GM19239 (cell line): Measurements from ENCODE around the gene KDM5B.
"Not testable (repeated sequence)": the region's sequence is repeated elsewhere in the genome, so short reads cannot be mapped to it uniquely, and the experiment has no call there.

Experiments
- DNase-seq: peaks from one replicate; pipeline ENCODE4 v3.0.0; 2011; ENCODE audit warnings: low spot score; ENCODE audit not compliant: insufficient read length
- FAIRE-seq: peaks from 2 replicates; lab custom pipeline; 2011; peaks lifted over from hg19 to GRCh38; lab: Jason Lieb, UNC

The KDM5B gene

DNA sequence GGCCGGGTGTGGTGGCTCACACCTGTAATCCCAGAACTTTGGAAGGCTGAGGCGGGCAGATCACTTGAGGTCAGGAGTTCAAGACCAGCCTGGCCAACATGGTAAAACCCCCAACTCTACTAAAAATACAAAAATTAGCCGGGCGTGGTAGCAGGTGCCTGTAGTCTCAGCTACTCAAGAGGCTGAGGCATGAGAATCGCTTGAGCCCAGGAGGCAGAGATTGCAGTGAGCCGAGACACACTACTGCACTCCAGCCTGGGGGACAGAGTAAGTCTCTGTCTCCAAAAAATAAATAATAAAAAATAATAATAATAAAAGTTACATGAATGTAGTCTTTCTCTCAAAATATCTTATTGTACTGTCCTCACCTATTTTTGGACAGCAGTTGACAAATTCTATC, 13.3 kb downstream of the KDM5B start:
- DNase-seq, FAIRE-seq: not testable (repeated sequence)

GRCh38 chr1:202794051-202794740, 14.0 kb downstream of the KDM5B start:
- no peak for FAIRE-seq
- DNase-seq, result no peak

DNA sequence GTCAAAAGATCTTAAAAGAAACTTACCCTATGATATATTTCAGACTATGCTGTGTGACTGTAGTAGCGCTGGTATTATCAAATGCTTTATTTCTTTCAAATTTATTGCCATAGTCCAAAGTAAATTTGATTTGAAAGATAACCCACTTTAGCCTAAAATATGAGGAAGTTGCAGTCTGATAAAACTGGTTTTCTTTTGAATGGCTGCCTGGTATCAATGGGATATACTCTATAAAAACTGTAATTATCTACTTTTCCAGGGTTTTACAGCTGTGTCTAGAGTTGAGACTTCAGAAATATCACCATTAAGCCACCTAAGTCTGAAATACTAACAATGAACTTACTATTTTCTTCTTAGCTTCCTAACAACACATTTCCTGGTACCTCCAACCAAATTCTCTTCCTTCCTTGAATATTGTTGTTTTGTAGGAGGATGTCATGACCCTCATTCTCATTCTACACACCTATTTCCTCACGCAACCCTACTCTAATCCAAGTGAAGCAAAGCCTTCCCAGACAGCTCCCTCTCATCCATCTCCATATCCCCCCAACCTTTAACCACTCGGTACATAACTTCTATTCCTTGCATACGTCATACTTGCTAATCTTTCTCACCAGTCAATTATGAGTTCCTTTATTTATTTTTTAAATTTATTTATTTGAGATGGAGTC, 17.0 kb downstream of the KDM5B start:
- no peak for FAIRE-seq

GRCh38 chr1:202788800-202789199, 19.4 kb downstream of the KDM5B start:
- FAIRE-seq (no peak), DNase-seq (no peak)

More for the DNA sequence above, 17.0 kb downstream of the KDM5B start:
- DNase-seq, result no peak

DNA sequence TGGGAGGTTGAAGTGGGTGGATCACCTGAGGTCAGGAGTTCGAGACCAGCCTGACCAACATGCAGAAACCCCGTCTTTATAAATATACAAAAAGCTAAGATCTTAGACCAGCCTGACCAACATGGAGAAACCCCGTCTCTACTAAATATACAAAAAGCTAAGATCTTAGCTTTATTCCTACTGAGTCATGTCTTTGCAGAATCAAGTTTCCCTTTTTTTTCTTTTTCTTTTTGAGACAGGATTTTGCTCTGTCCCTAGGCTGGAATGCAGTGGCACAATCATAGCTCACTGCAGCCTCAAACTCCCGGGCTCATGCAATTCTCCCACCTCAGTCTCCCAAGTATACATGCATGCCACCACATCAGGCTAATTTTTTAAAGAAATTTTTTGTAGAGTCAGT, 21.4 kb downstream of the KDM5B start:
- DNase-seq, result no peak
- FAIRE-seq, result no peak

GRCh38 chr1:202781180-202781579, 27.0 kb downstream of the KDM5B start:
- FAIRE-seq, result no peak
- no peak for DNase-seq

- FAIRE-seq (no peak), DNase-seq (no peak)
These were observed 38.1 kb downstream of the KDM5B start for GRCh38 chr1:202770135-202770534.

DNA sequence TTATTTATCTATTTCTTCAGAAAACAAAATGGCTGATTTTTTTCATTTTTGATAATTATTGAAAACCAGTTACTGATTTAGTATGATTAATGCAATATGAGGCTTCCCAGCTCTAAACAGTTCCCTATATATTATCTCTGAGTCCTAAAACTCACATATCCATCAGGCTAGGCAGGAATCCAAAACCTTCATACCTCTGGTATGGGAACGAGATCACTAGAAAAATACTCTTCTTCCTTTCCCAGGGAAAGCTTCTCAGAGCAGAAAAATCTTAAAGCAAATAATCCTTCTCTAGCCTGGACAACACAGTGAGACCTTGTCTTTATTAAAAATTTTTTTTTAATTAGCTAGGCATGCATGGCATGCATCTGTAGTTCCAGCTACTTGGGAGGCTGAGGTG, 42.5 kb downstream of the KDM5B start:
- DNase-seq, result no peak
- FAIRE-seq, result no peak

DNA sequence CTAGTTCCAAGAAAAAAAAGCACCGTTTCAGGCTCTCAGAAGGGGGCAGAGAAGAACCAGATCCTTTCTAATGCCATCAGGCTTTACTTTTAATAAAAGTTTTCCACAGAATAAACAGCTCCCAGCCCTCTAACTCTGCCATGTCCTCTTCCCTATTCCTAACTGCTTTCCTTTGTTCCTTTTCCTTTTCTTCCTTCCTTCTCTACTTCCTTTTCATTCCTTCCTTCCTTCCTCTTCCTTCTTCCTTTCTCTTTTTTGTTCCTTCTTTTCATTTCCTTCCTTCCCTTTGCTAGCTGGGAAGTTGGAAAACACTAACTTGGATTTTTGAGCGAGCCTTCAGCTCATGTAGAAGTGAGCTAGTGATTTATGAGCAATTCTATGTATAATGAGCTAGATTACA, 46.2 kb downstream of the KDM5B start:
- FAIRE-seq, result no peak
- no peak for DNase-seq

DNA sequence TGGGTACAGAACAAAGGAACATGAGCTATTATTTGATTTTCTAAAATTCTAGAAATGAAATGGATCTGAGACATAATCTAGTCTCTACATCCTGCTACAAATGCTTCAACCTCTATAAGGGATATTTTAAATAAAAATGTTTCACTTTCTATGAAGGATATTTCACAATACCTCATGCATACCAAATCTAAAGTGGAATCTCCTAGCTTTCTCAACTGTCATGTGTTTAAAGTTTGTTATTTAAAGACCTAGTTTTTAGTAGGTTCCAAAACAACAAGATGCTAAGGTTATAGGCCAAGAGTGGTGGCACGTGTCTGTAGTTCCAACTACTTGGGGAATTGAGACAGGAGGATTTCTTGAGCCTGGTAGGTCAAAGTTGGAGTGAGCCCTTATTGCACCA, 47.6 kb downstream of the KDM5B start:
- FAIRE-seq (no peak), DNase-seq (no peak)

GRCh38 chr1:202756391-202756790, 51.8 kb downstream of the KDM5B start:
- no peak for DNase-seq
- FAIRE-seq, result no peak

DNA sequence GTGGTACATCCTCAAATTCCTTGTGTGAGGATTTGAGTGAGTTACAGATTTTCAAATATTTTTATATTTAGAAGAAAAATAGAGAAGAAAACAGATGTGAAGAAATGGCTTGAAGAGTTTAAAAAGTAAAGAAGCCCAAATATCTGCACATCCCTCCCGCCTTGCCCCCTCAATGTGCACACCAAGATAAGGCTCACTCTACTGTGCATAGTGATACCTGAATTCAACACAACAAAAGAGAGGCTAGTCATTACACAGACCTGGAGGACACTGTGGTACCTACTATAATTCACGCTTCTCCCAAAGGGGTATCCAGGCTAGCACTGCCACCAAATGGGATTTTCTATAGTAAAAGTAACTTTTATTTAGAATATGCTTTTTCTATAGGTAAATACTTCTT, 53.9 kb downstream of the KDM5B start:
- no peak for FAIRE-seq

GRCh38 chr1:202752774-202753173, 55.4 kb downstream of the KDM5B start:
- no peak for FAIRE-seq
- no peak for DNase-seq

More for the DNA sequence above, 53.9 kb downstream of the KDM5B start:
- DNase-seq, result no peak

GRCh38 chr1:202750761-202751160, 57.5 kb downstream of the KDM5B start:
- DNase-seq (no peak), FAIRE-seq (no peak)

DNA sequence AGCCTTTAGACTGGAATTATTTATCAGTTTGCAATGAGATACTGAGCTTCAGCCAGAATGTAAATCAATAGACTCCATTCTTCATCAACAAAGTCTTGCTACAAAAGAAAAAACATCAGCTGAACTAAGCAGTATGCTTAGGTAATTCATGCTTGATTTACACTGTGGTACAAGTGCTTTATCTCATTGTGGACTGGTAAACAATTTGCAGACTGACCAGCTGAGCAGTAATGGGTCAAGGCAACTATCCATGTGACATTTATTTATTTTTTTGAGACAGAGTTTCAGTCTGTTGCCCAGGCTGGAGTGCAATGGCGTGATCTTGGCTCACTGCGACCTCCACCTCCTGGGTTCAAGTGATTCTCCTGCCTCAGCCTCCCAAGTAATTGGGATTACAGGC, 58.2 kb downstream of the KDM5B start:
- DNase-seq, result no peak

GRCh38 chr1:202745323-202745888, 62.8 kb downstream of the KDM5B start:
- FAIRE-seq (no peak), DNase-seq (no peak)

More for the DNA sequence above, 58.2 kb downstream of the KDM5B start:
- FAIRE-seq, result no peak

GRCh38 chr1:202744770-202745169, 63.5 kb downstream of the KDM5B start:
- not testable (repeated sequence) for FAIRE-seq, DNase-seq

DNA sequence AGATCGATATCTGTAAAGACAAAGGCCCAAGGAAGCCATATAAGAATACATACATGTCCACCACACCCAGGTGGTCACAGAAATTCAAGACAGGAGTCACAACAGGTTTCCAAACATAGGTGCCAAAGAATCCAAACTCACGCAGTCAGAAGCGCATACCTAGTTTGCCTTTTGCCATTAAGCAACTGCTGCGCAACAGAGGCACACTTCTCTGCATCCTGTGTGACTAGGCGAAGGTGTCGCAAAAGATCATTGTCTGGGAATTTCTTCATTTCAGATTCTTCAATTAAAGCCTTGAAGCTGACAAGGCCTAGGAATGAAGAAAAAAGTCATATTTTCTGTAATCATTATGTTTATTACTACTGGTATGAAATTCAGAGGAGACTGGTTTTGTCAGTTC, 65.7 kb downstream of the KDM5B start:
- DNase-seq (no peak), FAIRE-seq (no peak)

- no peak for DNase-seq
- no peak for FAIRE-seq
These were observed 75.0 kb downstream of the KDM5B start for GRCh38 chr1:202733251-202733650.

DNA sequence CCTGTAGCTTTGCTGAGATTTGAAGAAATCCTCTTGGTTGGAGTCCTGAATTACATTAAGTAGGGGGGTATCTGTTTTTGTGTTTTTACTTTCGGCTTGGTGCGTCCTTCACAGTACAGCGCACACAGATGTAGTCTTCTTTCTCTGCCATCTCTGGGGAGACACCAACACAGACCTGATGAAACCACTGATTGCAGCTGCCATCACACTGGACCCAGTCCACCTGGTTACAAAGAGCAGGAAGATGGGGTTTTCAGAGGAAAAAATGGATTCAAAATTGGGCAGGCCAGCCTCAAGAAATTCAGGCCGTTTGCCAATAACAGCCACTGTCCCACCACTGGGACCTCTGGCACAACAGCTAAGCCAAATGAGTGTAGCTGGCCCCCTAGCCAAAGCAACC, 79.3 kb downstream of the KDM5B start:
- DNase-seq, result no peak
- no peak for FAIRE-seq

DNA sequence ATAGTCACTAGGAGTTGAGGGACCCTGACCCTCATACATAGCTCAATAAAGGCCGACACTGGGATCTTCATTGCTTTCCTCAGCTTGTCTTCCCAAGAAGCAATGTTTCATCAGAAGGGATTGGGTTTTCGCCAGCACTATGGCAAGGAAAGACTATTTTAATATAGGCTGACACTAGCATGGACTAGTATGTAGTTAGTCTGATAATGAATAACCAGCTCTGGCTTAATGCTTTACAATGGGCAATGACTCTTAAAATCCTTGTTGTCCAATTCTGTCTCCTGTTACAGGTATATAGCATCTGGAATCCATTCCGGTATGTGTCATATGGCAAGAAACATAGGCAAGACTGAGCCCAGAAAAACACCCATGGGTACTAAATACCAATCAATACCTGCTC, 82.7 kb downstream of the KDM5B start:
- DNase-seq, result no peak

GRCh38 chr1:202723708-202724107, 84.5 kb downstream of the KDM5B start:
- no peak for DNase-seq
- no peak for FAIRE-seq

More for the DNA sequence above, 82.7 kb downstream of the KDM5B start:
- FAIRE-seq, result no peak
